ENCODE measurements around the gene CTCFL.

DNA sequence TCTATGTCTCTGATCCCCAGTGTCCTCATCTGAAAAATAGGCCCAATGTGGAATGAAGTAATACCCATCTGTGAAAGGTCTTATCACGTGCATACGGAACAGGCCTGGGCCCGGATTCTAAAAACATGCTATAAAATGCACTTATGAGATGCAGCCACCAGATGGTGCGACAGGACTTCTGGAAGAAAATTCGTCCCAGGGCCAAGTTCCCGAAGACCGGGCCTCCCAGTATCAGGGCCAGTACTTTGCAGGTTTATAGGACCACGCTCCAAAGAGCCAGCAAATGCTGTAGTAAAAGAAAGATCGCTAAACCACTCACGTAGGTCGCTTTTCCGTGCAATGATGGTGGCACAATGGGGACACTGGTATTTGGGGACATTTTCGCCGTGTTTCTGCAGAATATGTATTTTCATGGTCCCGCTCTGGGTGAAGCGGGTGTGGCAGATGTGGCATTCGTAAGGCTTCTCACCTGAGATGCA lies 10.6 kb downstream of the CTCFL start:
- TF ChIP-seq CTCF (IDR thresholded peaks at IDR 0.05) (peak; percentile 82 to 89 (median 87)), POLR2AphosphoS5 (IDR thresholded peaks at IDR 0.05) (peak in 1 of 2 donors; percentile 29)

All from esophagus muscularis mucosa (tissue), 3 donors.